Subcutaneous adipose tissue (tissue), 4 donors: ENCODE results near the gene NAE1. TPM values are rescaled to one million over a fixed set of nuclear protein-coding genes. Genes with fewer than 3 reads are reported as not detected.

Experiments
- CTCF ChIP-seq: fragments of 450-650 bp; IDR thresholded peaks from one replicate; pipeline ENCODE4 v1.5.1; 2016; ENCODE audit warnings: low read depth, mild to moderate bottlenecking, control low read depth, antibody characterized with exemption, moderate library complexity
- total RNA-seq, 4 donors: library from RNA; depleted of rRNA; stranded (reverse); fragments of >200 nt; gene quantifications; one replicate each; pipeline ENCODE4 v1.1.0, GENCODE V29; 2016

Gene NAE1
- total RNA-seq, 4 donors from 2014 or later = 38.2 to 56.4 (median 46.4) TPM

DNA sequence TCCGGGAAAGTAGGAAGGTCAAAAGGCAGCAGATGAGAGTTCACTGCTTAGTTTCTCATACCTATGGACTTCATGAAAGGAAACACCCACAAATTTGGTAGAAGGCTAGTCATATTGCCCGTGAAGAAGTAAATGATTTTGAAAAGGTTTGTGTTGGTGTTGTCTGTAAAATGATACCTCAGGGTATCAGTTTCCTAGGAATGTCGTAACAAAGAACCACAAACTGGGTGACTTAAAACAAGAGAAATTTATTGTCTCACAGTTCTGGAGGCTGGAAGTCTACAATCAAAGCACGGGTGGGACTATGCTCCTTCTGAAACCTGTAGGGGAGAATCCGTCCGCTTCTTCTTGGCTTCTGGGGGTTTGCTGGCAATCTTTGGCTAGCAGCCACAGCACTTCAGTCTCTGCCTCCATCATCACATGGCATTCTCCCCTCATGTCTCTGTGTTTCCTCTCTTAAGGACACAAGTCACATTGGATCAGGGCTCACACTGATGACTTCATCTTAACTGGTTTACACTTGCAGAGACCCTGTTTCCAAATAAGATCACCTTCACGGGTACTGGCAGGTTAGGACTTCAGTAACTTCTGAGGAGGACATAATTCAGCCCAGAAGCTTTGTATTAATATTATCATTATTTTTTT is 2.0 kb upstream of the NAE1 start:
- TF ChIP-seq CTCF = no peak

DNA sequence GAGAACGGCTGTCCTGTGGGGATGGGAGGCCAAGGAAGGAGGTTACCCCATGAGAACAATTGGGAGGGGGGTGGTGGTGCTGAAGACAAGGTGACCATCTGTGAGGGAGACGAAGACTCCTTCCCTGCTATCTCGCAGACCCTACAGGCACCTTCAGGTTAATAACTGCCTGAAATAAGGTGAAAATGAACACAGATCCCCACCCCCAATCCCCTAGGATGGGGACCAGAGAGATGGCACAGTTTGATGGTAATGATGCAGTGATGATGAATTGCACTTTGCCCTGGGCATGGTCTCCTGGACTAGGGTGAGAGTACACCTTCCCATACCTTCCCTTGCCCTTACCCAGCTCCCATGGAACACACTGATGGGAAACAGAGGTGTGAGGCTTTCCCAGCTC is 1.4 kb upstream of the NAE1 start:
- no peak for TF ChIP-seq CTCF

DNA sequence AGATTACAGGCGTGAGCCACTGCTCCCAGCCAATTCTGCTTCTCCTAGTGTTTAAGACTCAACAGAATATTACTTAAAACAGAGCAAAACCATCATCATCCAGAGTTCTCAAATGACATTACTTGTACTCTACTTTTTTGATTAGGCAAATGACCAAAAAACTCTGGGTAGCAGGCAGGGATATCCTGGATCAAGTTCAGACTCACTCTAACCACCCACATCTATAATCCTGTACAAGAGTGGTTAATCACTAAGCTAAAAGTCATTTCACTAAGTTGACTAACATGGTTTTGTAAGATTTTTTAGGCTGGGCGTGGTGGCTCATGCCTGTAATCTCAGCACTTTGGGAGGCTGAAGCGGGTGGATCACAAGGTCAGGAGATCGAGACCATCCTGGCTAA is 6.8 kb downstream of the NAE1 start:
- TF ChIP-seq CTCF = no peak

GRCh38 chr16:66814734-66815133 is 16.0 kb downstream of the NAE1 start:
- no peak for TF ChIP-seq CTCF

GRCh38 chr16:66811043-66811442 is 19.7 kb downstream of the NAE1 start:
- no peak for TF ChIP-seq CTCF

DNA sequence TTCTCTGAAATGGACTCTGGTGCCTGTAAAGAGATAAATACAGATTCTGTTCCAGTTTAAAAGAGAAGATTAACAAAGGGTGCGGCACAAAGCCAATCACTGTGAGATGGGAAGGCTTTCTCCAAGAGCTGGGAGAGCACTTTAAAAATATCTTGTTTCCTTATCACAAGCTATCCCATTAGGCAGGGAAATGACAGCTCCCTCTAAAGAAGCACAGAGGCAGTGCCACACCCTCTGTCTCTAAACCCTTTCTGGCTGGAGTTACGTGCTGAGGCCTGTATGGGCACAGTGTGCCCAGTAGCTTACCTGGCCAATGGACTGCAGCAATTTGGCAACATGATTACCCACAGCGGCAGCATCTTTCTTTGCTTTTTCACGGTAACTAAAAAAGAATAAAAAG is 20.4 kb downstream of the NAE1 start:
- TF ChIP-seq CTCF = no peak

DNA sequence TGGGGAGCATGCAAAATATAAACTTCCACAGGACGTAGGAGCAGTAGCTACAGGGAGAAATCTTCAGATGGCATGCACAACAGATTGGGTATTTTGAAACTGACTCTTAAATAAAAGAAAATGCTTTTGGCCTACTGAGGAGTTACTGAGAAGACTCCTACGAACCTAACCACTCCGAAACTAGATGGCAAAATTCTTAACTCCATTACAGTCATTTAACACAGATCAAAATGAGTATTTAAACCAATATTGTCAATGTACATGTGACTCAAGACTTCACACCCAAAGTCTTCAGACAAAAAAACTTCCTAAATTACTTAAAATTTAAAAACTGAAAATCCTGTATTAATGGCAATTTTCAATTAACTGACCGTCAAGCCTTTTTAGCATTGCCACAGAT is 21.0 kb downstream of the NAE1 start:
- no peak for TF ChIP-seq CTCF
